Neuronal stem cell (in vitro differentiated cells): Measurements from ENCODE around the gene OR10A7.

Source experiments
- DNase-seq: peaks from one replicate; pipeline ENCODE4 v3.0.0-alpha.2; 2013; ENCODE audit warnings: low spot score
- H2AFZ ChIP-seq: one replicate; pipeline ENCODE4 v1.6.1; 2013; ENCODE audit warnings: mild to moderate bottlenecking, low read length, inconsistent platforms
- H2AK5ac ChIP-seq: 2 replicates; pipeline ENCODE4 v1.6.1; 2013; ENCODE audit warnings: low read depth, mild to moderate bottlenecking, inconsistent platforms, low read length, moderate library complexity, mixed read lengths
- H2BK120ac ChIP-seq: 2 replicates; pipeline ENCODE4 v1.6.1; 2013; ENCODE audit warnings: low read depth, mild to moderate bottlenecking, inconsistent platforms, low read length, moderate library complexity, mixed read lengths
- H2BK12ac ChIP-seq: one replicate; pipeline ENCODE4 v1.6.1; 2013; ENCODE audit warnings: low read length, inconsistent platforms
- H2BK15ac ChIP-seq: 2 replicates; pipeline ENCODE4 v1.6.1; 2013; ENCODE audit warnings: mild to moderate bottlenecking, low read length, inconsistent platforms, mixed read lengths
- H2BK5ac ChIP-seq: one replicate; pipeline ENCODE4 v1.6.1; 2013; ENCODE audit warnings: inconsistent platforms, mild to moderate bottlenecking, low read length, moderate library complexity
- H3K14ac ChIP-seq: one replicate; pipeline ENCODE4 v1.6.1; 2013; ENCODE audit warnings: low read length, inconsistent platforms
- H3K18ac ChIP-seq: 2 replicates; pipeline ENCODE4 v1.6.1; 2013; ENCODE audit warnings: low read length, inconsistent platforms
- H3K23ac ChIP-seq: 2 replicates; pipeline ENCODE4 v1.6.1; 2013; ENCODE audit warnings: low read depth, mild to moderate bottlenecking, mixed read lengths, low read length, inconsistent platforms; ENCODE audit not compliant: poor library complexity
- H3K27ac ChIP-seq: replicated peaks from 3 replicates; pipeline ENCODE4 v1.5.1; 2013; ENCODE audit warnings: low read length, inconsistent platforms
- H3K27me3 ChIP-seq, 3 experiments: 2 replicates each; pipeline ENCODE4 v1.6.1; 2013; ENCODE audit warnings: low read length in 3 of 3, mild to moderate bottlenecking in 2 of 3, inconsistent platforms in 1 of 3, low read depth in 1 of 3, mixed read lengths in 1 of 3, moderate library complexity in 1 of 3; ENCODE audit not compliant: control insufficient read depth in 3 of 3, insufficient read depth in 3 of 3
- H3K36me3 ChIP-seq, 2 donors: replicated peaks in 1 of 2; 2 replicates each; pipeline ENCODE4 v1.6.1; 2013; ENCODE audit warnings: low read length in 2 of 2; ENCODE audit not compliant: control insufficient read depth in 2 of 2, insufficient read depth in 2 of 2
- H3K4ac ChIP-seq: 2 replicates; pipeline ENCODE4 v1.6.1; 2013; ENCODE audit warnings: inconsistent platforms, mild to moderate bottlenecking, low read length, moderate library complexity
- H3K4me1 ChIP-seq, 2 donors: 1 replicate in 1 of 2; 2 replicates in 1 of 2; pipeline ENCODE4 v1.6.1; 2013; ENCODE audit warnings: low read length in 2 of 2, low read depth in 1 of 2; ENCODE audit not compliant: control insufficient read depth in 2 of 2, insufficient read depth in 1 of 2
- H3K4me2 ChIP-seq: one replicate; pipeline ENCODE4 v1.6.1; 2013; ENCODE audit warnings: mild to moderate bottlenecking, low read length, inconsistent platforms; ENCODE audit not compliant: insufficient read depth, poor library complexity, severe bottlenecking
- H3K4me3 ChIP-seq, 2 donors: 2 replicates each; pipeline ENCODE4 v1.5.1; 2013; ENCODE audit warnings: low read length in 2 of 2, mild to moderate bottlenecking in 2 of 2, inconsistent platforms in 1 of 2, moderate library complexity in 1 of 2
- H3K79me1 ChIP-seq: one replicate; pipeline ENCODE4 v1.6.1; 2013; ENCODE audit warnings: low read depth, mild to moderate bottlenecking, inconsistent platforms, low read length, moderate library complexity
- H3K9ac ChIP-seq: one replicate; pipeline ENCODE4 v1.6.1; 2013; ENCODE audit warnings: mild to moderate bottlenecking, low read depth, low read length, inconsistent platforms; ENCODE audit not compliant: poor library complexity
- H3K9me3 ChIP-seq, 2 donors: replicated peaks in 1 of 2; 2 replicates each; pipeline versions ENCODE3 to v1.6.1; 2013; ENCODE audit warnings: low read length in 2 of 2, mild to moderate bottlenecking in 2 of 2, inconsistent platforms in 1 of 2, low read depth in 1 of 2, mixed read lengths in 1 of 2, moderate library complexity in 1 of 2; ENCODE audit not compliant: control insufficient read depth in 2 of 2, insufficient read depth in 1 of 2
- H4K8ac ChIP-seq: one replicate; pipeline ENCODE4 v1.6.1; 2013; ENCODE audit warnings: low read depth, mild to moderate bottlenecking, inconsistent platforms, low read length, moderate library complexity
- H4K91ac ChIP-seq: one replicate; pipeline ENCODE4 v1.6.1; 2013; ENCODE audit warnings: low read length, low read depth, mild to moderate bottlenecking, inconsistent platforms; ENCODE audit not compliant: poor library complexity
- WGBS, 2 donors: extraction: QIAGEN DNeasy Blood & Tissue Kit; methylation state at CpG; one replicate each; pipeline ENCODE4 v1.1.7; 2013; ENCODE audit warnings: missing lambda C conversion rate in 2 of 2, mixed read lengths in 1 of 2; ENCODE audit not compliant: insufficient read length in 2 of 2, insufficient replicate concordance in 1 of 2; ENCODE audit errors: extremely low coverage in 2 of 2; 5-methylcytosine and 5-hydroxymethylcytosine counted together

Gene OR10A7

GRCh38 chr12:55226523-55226922, 5.7 kb downstream of the OR10A7 start:
- H2AFZ ChIP-seq, result no peak overlapping the region
- no CpG with 5 or more reads among the region's 1 CpG for WGBS, 2 donors
- H2BK5ac ChIP-seq, result no peak overlapping the region
- H3K18ac ChIP-seq, result no peak overlapping the region
- H4K8ac ChIP-seq, result no peak overlapping the region
- H3K79me1 ChIP-seq, result no peaks in the 10 kb centered on the region
- no peak overlapping the region for H2AK5ac ChIP-seq
- H3K23ac ChIP-seq, result no peak overlapping the region
- no peaks in the 10 kb centered on the region for H3K9me3 ChIP-seq
- H2BK15ac ChIP-seq, result no peak overlapping the region
- no peak for DNase-seq
- H3K4me3 ChIP-seq, result no peak overlapping the region
- H2BK120ac ChIP-seq, result no peak overlapping the region
- no peak overlapping the region for H4K91ac ChIP-seq
- no peak overlapping the region for H3K27ac ChIP-seq
- H3K36me3 ChIP-seq, result no peaks in the 10 kb centered on the region
- H2BK12ac ChIP-seq, result no peak overlapping the region
- no peak overlapping the region for H3K14ac ChIP-seq
- H3K4me1 ChIP-seq, result no peaks in the 10 kb centered on the region
- no peaks in the 10 kb centered on the region for H3K27me3 ChIP-seq
- H3K4ac ChIP-seq, result no peak overlapping the region
- H3K9ac ChIP-seq, result no peak overlapping the region
- H3K4me2 ChIP-seq, result no peak overlapping the region

- Histone ChIP-seq H3K36me3 (no peaks in the 10 kb centered on the region), H4K8ac (no peak overlapping the region), H3K79me1 (no peaks in the 10 kb centered on the region), H2AK5ac (no peak overlapping the region), H3K23ac (no peak overlapping the region), H4K91ac (no peak overlapping the region), H3K9me3 (no peaks in the 10 kb centered on the region), H3K27ac (no peak overlapping the region), H3K4ac (no peak overlapping the region), H3K4me2 (no peak overlapping the region), H2BK120ac (no peak overlapping the region), H2AFZ (no peak overlapping the region), H2BK5ac (no peak overlapping the region), H3K18ac (no peak overlapping the region), H3K27me3 (no peaks in the 10 kb centered on the region), H3K9ac (no peak overlapping the region), H2BK15ac (no peak overlapping the region), H2BK12ac (no peak overlapping the region), H3K4me1 (no peaks in the 10 kb centered on the region), H3K4me3 (no peak overlapping the region), H3K14ac (no peak overlapping the region)
- no peak for DNase-seq
- WGBS, 2 donors, result no CpG with 5 or more reads among the region's 3 CpGs
Observed at GRCh38 chr12:55227643-55228042, 6.8 kb downstream of the OR10A7 start.

GRCh38 chr12:55244309-55244708, 23.5 kb downstream of the OR10A7 start, which contains the start of gene OR6C74:
OR6C74 (plus strand) TSS chr12:55244609; CDS start chr12:55247288, 2,679 bp downstream.
- WGBS, 2 donors, result no CpG with 5 or more reads among the region's 3 CpGs
- H2BK15ac ChIP-seq, result no peak within 1 kb of the TSS
- no peak for DNase-seq
- H3K9ac ChIP-seq, result no peak within 1 kb of the TSS
- H3K4me1 ChIP-seq, result no peaks in the 10 kb centered on the region
- no peak within 1 kb of the TSS for H3K4me2 ChIP-seq
- H3K79me1 ChIP-seq, result no peaks in the 10 kb centered on the region
- H2BK12ac ChIP-seq, result no peak within 1 kb of the TSS
- no peak within 1 kb of the TSS for H4K91ac ChIP-seq
- H3K4ac ChIP-seq, result no peak within 1 kb of the TSS
- no peak within 1 kb of the TSS for H3K27ac ChIP-seq
- H3K23ac ChIP-seq, result no peak within 1 kb of the TSS
- no peaks in the 10 kb centered on the region for H3K36me3 ChIP-seq
- no peak within 1 kb of the TSS for H3K14ac ChIP-seq
- H3K9me3 ChIP-seq, result no peaks in the 10 kb centered on the region
- H2AFZ ChIP-seq, result no peak within 1 kb of the TSS
- H2BK5ac ChIP-seq, result no peak within 1 kb of the TSS
- no peaks in the 10 kb centered on the region for H3K27me3 ChIP-seq
- no peak within 1 kb of the TSS for H4K8ac ChIP-seq
- H3K4me3 ChIP-seq, result no peak within 1 kb of the TSS
- H2BK120ac ChIP-seq, result no peak within 1 kb of the TSS
- H3K18ac ChIP-seq, result no peak within 1 kb of the TSS
- H2AK5ac ChIP-seq, result no peak within 1 kb of the TSS

GRCh38 chr12:55246159-55246558, 25.3 kb downstream of the OR10A7 start:
- Histone ChIP-seq H4K8ac (no peak overlapping the region), H2AK5ac (no peak overlapping the region), H3K23ac (no peak overlapping the region), H3K79me1 (no peaks in the 10 kb centered on the region), H2BK15ac (no peak overlapping the region), H3K4me1 (no peaks in the 10 kb centered on the region), H3K18ac (no peak overlapping the region), H3K27me3 (no peaks in the 10 kb centered on the region), H3K4ac (no peak overlapping the region), H3K9ac (no peak overlapping the region), H3K27ac (no peak overlapping the region), H3K4me2 (no peak overlapping the region), H3K14ac (no peak overlapping the region), H2BK12ac (no peak overlapping the region), H2AFZ (no peak overlapping the region), H2BK5ac (no peak overlapping the region), H3K36me3 (no peaks in the 10 kb centered on the region), H2BK120ac (no peak overlapping the region), H3K9me3 (no peaks in the 10 kb centered on the region), H4K91ac (no peak overlapping the region), H3K4me3 (no peak overlapping the region)
- no CpG with 5 or more reads among the region's 1 CpG for WGBS, 2 donors
- DNase-seq, result no peak
